HL-60/S4 treated with retinoic acid at 250 ng/mL for 4 days and 3 days (cell line): ENCODE results near the gene KCNIP4.

ENCODE experiments used
- in situ Hi-C: fragments of 300-500 bp; cut with MboI; formaldehyde crosslinking; loops from 2 replicates; pipeline ENCODE4 v1.7.0; 2022; ENCODE audit warnings: low sequenced_read_pairs

KCNIP4 gene

DNA sequence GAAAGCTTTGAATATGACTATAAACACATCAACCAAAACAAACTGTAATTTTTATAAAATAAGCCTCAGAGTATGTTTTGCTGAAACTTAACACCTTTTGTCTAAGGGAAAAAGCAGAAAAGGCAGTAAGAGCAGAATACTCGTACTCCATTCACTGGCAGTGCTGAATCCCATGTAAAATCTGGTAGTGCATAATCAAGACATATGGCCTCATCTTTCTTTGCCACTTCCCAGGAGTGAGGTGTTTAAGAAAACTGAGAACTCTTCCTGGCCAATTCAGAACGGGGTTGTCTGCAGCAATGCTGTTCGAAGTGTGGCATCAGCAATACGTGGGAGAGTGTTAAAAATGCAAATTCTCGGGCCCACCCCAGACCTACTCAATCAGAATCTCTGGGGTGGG, 946.3 kb downstream of the KCNIP4 start:
- in situ Hi-C loops = no loop called here

DNA sequence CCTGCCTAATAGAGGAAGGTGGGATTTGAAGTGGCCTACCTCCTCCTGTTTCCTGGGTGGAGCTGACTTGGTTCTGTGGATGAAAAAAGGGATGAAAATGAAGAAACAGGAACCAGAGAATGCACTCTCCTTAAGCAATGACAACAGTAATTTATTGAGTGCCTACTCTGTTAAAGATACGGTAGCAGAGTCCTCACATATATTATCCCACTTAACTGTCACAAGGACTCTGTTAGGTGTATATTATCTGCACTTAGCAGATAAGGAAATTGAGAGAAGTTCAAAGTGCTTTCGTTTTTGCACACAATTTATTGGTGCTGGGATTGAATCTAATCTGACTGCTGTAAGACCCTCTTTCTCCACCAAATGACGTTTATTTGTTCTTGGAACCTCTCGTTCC, 947.1 kb downstream of the KCNIP4 start:
- in situ Hi-C loops = no loop called here

DNA sequence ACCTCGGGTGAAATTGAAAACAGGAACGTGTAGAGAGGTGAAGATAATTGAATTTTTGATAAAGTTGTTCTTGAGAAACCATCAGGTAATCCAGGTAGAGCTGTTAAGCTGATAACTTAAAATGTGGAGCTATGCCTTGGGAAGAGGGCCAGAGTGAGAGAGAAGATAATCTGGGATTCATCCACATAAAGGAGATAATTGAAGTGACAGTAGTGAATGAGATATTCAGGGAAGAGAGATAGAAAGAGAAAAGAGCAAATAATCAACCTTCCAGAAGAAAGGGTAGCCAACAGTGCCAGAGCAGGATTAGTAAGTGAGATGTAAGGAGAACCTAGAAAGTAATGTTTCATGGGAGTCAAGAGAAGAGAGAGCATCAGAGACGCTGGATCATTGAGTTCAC, 950.7 kb downstream of the KCNIP4 start:
- in situ Hi-C loops = no loop called here

DNA sequence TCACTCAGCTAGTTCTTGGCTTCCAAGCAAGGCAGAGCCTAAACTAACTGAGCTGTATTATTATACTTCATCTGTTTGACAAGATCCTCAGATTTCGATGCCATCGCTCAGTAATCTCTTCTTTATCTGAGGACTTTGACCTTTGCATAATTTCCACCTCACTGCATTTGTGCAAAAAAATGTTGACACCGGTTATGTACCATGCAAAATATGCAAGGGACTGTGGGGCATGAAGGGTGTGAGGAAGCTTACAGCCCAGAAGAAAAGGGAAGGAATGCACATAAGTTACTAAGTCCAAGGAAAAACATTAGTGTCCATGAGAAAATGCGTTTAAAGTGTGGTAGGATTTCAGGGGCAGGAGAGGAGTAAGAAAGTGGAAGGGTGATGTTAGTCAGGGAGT, 953.0 kb downstream of the KCNIP4 start:
- in situ Hi-C loops = no loop called here

DNA sequence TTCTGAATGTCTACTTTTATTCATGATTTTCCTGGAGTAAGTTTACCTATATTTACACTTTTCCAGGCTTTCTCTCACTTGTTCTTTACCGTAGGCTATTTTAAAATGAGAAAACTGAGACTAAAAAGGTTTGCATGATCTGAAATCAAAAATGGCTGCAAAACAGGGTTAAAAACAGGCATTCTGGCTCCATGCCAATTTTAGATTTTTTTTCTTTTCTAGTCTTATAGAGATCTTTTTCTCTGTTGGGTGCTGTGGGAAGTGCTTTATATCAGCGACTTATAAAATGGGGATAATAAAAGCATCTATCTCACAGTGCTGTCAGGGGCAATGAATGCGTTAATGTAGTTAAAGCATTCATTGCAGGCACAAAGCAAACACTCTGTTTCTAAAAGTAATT, 953.6 kb downstream of the KCNIP4 start:
- in situ Hi-C loops = no loop called here

DNA sequence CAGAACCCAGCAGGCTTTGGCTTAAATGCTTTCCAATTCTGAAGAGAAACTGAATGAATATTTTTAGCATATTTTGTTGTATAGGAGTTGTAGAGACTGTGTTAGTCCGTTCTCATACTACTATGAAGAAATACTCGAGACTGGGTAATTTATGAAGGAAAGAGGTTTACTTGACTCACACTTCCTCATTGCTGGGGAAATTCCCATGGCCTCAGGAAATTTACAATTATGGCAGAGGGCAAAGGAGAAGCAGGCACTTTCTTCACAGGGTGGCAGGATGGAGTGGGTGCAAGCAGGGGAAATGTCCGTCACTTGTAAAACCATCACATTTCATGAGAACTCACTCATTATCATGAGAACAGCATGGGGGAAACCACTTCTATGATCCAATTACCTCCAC, 956.6 kb downstream of the KCNIP4 start:
- in situ Hi-C loops = no loop called here

DNA sequence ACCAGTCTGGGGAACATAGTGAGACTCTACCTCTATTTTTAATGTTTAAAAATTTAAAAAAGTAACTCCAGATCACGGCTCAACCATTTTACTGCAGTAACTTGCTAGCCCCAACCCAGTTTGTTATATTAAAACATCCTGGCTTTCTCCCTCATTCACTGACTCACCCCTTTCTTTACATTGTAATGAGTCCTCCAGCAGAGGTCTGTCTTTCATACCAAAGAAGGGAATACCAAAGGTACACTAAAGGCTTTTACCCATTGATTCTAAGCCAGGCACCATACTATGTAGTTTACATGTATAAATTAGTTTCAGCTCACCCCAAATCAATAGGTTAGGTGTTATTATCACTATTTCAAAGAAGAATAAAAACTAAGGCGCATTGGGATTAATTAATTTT, 961.4 kb downstream of the KCNIP4 start:
- in situ Hi-C loops = no loop called here

DNA sequence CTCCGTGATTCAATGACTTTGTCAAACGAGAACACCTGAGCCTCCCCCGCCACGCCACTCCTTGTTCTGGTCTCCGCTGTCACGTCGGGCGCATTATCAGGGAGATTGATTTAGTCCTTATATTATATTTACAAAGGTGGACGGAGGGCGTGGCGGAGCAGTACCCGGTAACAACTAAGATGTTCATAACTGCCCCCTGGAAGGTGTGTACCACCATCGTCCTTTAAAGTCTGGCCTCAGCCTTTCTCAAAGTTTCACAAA, 964.1 kb downstream of the KCNIP4 start:
- in situ Hi-C loops = no loop called here

DNA sequence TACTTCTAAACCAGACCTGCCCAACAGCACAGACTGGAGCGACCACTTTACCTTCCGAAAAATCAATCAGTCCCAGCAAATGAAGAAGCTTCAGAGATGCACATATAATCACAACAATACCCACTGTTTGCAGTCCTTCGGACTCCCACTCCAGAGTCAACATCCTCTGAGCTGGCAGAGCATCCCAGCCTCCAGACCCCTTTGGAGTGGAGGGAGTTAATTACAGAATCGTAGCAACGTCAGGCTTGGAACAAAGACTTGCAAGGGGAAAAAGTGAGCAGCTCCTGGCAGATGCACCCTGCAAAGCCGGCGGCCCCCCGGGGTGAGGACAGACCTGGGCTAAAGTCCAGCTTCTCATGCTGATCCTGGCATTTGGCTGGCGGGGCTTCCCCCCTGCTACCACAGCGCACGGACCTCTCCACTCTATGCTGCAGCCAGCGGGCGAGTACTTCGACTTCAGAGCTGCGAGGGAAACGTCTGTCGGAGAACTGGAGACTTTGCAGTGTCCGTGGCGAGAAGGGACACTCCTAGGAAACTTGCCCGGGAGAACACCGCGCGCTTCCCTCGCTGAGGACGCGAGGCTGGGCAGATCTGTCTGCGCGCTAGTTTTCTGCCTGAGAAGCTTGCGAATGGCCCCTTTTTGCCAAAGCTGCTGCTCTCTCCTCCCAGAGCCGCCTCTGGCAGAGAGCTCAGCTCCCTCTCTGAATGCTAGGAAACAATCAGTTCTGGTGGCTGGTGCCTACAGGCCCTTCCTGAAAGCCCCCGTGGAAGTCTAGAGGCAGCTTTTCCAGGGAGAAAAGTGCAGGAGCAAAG, 964.6 kb downstream of the KCNIP4 start:
- in situ Hi-C loops = no loop called here

DNA sequence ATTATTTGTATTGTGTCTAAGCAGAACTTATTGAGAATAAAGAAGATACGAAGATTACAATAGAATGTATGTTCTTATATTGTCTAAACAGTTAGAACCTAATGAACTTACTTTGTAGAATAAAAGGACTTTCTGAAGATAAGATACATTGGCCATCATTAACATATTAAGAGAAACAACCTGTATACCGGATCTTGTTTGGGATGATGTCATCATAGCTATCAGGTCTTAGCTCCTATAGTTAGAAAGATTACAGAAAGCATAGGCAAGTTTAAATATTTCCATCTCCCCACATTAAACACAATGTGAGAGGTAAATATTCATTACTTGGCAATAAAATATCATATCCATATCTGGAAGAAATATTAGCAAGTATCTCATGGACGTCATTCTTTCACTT, 966.0 kb downstream of the KCNIP4 start:
- in situ Hi-C loops = no loop called here

DNA sequence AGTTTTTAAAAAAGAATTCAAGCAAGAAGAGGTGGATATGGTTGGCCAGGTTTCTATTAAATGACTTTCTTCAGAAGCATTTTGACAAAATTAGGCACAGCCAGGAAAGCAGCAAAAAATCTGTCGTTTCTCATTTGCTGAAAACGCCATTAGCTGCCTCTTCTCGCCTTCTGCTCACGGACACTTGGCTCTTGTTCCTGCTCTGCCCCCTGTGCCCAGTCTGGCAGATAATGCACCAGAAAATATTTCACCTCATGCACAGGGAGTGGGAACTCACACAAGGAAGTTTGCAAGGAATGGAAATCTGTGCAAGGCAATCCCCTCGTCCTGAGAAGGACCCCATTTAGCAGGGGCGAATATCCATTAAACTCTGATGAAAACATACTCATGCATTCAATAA, 988.3 kb downstream of the KCNIP4 start:
- in situ Hi-C loops = no loop called here

DNA sequence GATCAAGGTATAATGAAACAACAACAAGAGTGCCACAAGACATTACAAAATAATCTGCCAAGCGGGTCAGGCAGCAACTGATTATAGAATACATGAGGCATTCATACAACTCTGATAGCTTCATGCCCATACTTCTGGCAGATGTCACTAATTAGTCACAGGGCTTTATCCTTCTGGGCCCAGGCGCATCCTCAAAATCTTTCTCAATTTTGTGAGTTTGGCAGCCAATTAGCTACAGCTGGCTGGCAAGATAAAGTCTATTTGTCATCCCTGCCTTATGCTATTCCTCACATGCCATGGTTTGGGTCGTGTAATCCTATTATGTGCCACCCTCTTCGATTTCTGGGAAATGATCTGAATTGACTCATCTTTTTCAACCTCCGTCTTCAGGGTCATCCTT, 994.0 kb downstream of the KCNIP4 start:
- in situ Hi-C loops = no loop called here

DNA sequence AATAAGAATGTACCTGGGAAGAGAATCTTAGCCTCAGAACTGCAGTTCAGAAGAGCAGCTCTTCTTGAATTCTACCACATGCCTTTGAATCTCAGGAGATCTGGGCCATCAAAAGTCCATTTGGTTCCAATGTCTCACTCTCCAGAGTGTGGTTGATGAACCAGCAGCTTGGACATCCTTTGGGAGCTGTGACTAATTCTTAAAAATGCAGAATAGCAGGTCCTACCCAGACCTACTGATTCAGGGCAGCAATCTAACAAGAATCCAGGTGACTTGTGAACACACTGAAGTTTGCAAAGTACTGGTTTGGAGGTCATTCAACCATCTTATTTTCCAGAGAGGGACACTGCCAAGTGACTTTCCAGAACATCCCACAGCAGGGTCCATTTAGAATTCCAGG, 1003.6 kb downstream of the KCNIP4 start:
- in situ Hi-C loops = no loop called here

DNA sequence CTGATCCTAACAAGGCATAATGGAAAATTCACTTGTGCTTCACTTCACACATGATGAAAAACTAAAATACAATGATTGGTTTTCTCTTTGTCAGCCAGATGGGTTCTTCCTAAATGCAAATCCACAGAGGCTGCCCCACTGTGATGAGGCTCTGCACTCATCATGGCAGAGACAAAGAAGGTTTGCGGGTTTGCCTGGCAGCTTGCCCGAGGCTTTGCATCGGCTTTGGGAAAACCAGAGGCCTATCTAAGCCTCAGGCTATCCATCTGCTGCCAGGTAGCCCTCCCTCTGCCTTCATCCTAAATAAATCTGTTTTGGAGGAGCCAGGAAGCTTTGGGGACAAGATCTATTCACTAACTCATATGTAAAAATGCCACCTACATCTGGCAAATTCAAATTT, 1004.1 kb downstream of the KCNIP4 start:
- in situ Hi-C loops = no loop called here

DNA sequence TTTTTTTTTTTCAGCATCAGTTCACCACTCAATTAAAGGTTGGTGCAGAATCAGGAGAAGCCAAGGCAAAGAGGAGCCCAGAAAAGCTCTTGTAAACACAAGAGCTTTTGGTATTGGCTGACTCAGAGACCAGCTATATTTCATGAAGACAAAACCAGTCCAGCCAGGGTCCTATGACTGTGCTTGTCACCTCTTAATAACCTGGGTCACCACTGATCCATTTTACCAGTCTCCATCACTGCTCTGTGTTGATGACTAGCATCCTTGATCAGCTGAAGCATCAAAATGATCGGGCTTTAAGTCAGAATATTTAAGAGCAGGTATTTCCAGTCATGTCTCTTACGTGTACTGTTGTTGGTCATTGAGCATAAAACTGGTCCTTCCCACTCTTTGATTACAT, 1010.4 kb downstream of the KCNIP4 start:
- in situ Hi-C loops = no loop called here

DNA sequence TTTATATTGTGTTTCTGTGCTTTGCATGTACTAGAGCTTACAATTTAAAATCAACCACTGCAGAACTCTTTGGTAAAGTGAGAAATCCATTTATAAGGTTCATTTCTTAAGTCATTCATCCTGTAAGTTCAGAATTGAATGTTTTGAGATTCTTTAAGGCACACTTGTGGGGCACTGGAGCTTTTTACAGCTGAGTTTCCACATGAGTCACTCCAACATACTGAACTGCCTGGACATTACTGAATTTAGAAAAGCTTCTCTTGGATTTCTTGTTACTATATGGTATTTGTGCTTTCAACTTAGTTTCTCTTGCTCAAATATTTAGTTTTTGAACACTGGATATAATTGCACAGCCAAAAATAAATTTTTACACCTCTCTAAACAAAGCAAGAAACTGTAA, 1022.0 kb downstream of the KCNIP4 start:
- in situ Hi-C loops = no loop called here

DNA sequence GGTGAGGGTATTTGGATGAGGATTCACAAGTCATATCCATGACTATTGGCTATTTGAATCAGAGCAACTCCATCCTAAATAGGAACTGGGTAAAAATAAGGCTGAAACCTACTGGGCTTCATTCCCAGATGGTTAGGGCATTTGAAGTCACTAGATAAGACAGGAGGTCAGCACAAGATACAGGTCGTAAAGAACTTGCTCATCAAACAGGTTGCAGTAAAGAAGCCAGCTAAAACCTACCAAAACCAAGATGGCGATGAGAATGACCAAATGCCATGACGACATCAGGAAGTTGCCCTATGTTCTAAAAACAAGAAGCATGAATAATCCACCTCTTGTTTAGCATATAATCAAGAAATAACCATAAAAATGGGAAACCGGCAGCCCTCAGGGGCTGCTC, 1023.4 kb downstream of the KCNIP4 start:
- in situ Hi-C loops = no loop called here

DNA sequence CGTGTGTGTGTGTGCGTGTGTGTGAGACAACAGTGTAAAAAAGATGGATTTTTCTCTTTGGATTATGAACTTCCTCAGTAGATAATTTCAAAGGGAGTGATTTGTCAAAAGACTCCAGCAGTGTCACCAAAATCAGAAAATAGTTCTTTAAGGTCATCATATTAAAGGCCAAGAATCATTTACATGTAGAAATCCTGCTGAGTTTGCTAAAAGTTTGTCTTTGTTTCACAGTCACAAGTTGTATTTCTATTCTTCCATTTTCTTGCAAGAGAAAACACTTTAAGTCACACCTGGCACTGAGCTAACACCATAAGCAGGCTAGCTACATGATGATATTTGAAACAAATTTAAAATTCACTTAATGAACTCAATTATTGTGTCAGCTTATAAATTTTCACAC, 1025.6 kb downstream of the KCNIP4 start:
- in situ Hi-C loops = no loop called here

DNA sequence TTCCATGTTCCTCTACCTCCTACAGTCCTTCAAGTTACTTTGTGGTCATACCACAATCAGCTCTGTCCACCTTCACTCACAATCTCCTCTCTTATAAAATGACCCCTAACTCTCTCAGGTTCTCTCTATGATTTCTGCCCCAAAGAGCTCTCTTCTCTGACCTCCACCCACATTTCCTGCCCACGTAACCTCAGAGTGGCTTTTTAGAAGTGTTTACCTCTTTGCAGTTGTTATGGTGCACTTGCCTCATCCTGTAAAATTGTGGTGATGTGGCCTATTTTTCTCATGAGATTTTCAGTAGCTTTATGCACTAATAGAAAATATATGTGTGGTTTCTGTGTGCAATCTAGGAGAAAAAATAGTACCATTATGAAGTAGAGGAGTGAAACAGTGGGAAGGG, 1032.5 kb downstream of the KCNIP4 start:
- in situ Hi-C loops = no loop called here

DNA sequence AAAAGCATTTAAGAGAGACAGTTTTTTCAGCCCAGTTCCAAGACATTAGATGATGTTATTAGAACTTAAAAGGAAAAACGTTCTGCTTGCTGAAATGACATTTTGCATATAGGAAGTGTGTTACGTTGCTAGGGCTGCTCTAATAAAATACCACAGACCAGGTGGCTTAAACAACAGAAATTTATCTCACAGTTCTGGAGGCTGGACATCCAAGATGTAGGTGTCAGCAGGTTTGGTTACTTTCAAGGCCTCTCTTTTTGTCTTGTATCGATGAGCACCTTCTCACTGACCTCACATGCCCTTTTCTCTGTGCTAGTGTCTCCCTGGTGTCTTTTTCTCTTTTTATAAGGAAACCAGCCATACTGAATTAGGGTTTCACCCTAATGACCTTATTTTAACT, 1043.6 kb downstream of the KCNIP4 start:
- in situ Hi-C loops = no loop called here

DNA sequence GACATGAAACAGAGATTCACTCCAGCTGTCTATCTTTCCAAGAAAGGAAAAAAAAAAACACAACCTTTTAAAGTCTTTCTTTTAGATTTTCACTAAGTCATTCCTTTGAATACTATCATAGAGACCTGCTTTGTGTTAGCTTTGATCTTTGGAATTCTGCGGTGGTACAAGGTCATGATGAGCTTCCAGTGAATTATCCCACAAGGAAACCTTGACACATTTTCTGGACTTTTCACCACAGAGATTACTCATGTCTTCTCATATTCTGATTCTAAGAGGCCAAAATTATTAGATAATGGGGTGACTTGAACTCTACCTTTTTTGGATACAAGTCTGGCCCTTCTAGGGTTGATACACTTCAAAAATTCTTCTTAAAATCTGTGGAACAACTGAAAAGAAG, 1046.7 kb downstream of the KCNIP4 start:
- in situ Hi-C loops = no loop called here

DNA sequence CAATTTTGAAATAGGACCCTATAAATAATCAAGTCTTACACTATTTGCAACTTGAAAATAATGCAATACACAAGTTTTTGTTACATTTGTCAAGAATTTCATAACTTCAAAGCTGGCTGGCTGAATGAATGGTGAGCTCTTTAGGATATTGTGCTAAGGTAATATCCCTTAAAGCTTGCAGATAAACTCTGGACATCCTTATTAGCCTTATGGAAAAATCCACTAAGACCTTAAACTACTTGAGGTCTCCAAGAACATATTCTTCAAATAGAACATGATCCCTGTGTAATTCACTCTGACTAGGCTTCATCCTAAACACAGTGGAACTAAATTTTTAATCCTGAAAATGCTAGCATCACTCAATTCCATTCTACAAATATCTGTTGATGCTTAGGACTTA, 1049.0 kb downstream of the KCNIP4 start:
- in situ Hi-C loops = no loop called here

DNA sequence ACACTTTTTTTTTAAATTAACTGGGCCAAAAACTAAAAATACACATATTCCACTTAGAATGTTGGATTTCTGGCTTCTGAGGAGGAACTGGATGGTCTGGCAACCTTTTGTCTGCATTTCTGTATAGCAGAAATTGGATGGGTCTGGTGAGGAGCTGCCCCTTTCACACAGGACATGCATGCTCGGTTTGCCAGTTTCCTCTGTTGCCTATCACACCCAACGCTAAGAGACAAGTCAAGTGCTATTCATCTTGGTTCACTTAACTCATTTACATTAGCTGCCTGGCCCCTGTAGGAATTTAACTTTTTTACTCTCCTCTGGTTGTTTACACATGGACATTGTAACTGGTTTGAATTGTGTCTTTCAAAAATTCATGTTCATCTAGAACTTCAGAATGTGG, 1052.6 kb downstream of the KCNIP4 start:
- in situ Hi-C loops = no loop called here

DNA sequence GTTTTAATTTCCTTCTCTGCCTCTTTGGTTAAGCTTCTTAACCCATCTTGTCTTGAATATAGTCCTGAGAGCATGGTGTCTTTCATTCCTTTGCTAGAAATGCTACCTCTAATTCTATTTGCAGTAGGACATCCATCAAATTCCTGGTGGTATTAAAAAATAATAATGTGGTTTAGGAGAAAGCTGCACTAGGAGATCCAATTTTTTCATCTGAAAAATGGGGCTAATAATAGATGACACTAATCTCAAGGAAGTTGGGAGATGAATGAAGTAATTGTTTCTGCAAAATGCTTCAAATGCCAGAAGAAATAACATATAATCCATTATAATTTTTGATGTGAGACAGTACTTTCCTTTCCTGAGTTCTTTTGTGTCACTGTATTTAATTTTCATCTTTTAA, 1053.4 kb downstream of the KCNIP4 start:
- in situ Hi-C loops = no loop called here
